Measurements from ENCODE around the gene SCAP. TPM values are rescaled to one million over a fixed set of nuclear protein-coding genes. Genes with fewer than 3 reads are reported as not detected.

SCAP gene
- total RNA-seq, 2 donors from 2014 or later, result 57.3 to 60.4 TPM

DNA sequence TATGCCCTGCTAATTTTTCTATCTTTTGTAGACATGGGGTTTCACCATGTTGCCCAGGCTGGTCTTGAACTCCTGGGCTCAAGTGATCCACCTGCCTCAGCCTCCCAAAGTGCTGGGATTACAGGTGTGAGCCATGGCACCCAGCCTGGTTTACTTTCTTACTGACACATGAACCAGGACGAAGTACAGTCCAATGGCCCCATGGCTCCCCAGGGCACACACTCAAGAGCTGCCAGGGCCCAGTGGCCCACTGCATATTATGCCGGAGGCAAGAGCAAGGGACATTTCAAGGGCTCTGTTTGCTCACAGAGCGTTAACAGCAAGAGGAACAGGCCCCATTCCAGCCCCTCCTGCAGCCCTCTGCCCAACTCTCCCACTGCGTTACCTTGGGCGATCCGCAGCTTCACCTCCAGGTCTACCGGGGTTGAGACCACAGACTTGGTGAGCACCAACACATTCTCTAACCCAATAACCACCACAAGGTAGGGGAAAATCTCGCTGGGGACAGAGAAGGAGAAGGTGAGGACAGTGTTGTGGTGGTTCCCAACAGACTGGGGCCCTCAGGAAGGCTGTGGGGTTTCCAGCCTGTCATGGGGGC, 52.1 kb downstream of the SCAP start:
- no peak for ATAC-seq (replicated peaks in 1 of 2)
- H3K27ac Mint-ChIP-seq, result peak overlapping the region; percentile 30
- no peak for DNase-seq
- H3K9me3 Mint-ChIP-seq, result no peaks in the 10 kb centered on the region
- no peak overlapping the region for H3K4me3 Mint-ChIP-seq
- H3K4me1 Mint-ChIP-seq (ENCODE audit: low read depth), result peaks cover 13% of the 10 kb centered on the region
- peaks cover 4% of the 10 kb centered on the region in 2 donors for H3K36me3 Mint-ChIP-seq (ENCODE audit: insufficient read depth in 2 of 2)
- no peaks in the 10 kb centered on the region for H3K27me3 Mint-ChIP-seq (ENCODE audit: low read depth)

DNA sequence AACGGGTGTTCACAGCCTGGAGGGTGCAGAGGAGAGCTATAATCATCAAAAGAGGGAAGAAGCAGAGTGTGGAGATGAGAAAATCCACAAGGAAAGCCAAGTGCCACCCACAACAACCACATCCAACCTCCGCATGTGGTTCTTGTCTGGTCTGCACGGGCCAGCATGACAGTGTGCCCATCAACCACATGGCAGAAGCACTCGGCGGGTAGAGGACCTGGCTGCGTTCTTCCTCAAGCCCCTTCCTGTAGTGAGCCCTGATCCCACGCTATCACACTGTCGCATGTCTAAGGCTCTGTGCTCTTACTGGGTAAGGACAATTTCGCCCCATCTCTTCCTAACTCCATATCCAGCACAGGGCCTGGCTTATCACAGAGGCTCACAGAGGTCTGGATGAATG, 53.0 kb downstream of the SCAP start:
- H3K4me3 Mint-ChIP-seq, result no peak overlapping the region
- ATAC-seq (replicated peaks in 1 of 2), result no peak
- H3K27ac Mint-ChIP-seq, result peak overlapping the region; percentile 61

DNA sequence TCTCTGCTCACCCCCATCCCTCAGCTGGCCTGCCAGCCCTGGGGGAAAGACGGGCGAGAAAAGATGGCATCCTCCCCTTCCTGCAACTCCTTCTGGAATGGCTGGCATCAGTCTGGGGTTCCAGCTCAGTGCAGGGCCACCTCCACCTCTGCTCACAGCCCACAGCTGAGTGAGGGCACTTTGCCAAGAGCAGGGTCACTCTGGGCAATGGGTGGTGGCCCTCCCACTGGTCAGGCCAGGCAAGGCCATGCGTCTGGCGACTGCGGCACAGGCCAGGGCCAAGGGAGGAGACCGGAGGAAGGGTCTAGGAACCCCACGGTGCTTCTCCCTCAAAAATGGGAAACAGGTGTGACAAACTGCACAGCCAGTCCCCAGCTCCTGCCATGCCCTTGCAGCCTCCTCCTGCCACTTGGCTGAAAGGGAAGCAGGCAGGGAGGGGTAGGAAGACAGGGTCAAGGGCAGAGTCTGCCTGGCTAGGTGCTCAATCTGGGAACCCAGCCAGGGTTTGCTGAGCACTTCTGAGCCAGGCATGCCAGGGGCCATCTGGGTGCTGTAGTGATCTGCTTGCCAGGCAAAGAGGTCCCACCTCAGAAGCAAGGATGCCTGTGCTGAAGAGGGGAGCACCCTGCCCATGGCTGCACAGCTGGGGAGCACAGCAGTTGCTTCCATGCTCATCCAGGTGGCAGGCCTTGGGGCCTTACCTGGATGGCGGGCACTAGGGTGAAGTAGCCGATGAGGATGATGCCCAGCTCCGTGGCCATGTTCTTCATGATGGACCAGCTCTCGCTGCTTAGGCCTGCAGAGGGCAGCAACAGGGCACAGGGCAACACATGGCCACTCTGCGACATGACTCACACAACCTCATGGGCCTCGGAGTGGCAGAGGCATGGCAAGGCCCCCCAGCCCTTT, 53.7 kb downstream of the SCAP start:
- H3K4me3 Mint-ChIP-seq, result peak overlapping the region; percentile 47 to 74
- DNase-seq, result peak; percentile 35 to 40
- H3K36me3 Mint-ChIP-seq (ENCODE audit: insufficient read depth in 2 of 2), result peaks cover 4% of the 10 kb centered on the region in 2 donors

More for the DNA sequence above, 53.0 kb downstream of the SCAP start:
- H3K27me3 Mint-ChIP-seq (ENCODE audit: low read depth), result no peaks in the 10 kb centered on the region
- H3K9me3 Mint-ChIP-seq, result no peaks in the 10 kb centered on the region
- DNase-seq, result no peak
- H3K4me1 Mint-ChIP-seq (ENCODE audit: low read depth), result peaks cover 13% of the 10 kb centered on the region
- H3K36me3 Mint-ChIP-seq (ENCODE audit: insufficient read depth in 2 of 2), result peaks cover 4% of the 10 kb centered on the region in 2 donors

DNA sequence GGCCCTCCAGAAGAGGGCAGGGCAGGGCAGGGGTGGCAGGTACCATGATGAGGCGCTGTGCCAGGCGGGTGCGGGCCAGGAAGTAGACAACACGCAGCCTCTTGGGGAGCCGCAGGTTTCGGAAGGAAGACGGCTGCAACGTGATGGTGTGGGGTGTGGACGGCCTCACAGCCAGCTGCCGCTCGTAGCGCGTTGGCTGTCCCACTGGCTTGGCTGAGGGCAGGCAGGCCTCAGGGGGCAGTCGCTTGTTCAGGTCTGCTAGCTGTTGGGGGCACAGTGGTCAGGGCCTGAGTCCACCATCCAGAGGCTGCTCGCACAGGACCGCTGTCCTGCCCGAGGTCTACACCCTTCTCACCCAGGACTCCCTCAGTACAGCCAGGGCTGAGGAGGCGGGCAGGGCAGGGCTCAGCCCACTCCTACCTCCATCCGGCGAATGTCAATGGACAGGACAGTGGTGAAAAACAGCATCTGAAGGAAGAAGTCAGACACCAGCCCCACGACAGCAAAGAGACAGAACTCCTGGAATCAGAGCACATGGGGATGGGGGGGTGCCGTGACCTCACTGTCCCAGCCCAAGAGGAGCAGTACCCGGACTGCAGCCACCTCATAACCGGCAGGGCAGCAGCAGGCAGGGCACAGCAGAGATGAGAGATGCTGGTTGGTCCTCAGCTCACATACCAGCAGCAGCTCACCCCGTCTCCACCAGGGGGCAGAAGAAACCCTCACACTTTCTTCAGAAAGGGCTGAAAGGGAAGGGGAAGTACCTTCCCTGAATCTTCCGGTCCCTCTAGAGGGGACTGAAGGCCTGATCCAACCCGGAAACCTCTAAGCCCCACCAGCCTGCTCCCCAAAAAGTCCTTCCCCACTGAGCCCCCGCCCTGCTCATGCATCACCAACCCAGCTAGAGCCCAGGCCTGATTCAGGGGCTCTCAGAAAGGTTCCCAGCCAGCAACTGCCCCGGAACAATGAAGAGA, 54.9 kb downstream of the SCAP start:
- ATAC-seq (replicated peaks in 1 of 2), result peak; percentile 87 to 90
- H3K4me1 Mint-ChIP-seq (ENCODE audit: low read depth), result peaks cover 13% of the 10 kb centered on the region
- H3K9me3 Mint-ChIP-seq, result no peaks in the 10 kb centered on the region
- peak overlapping the region; percentile 71 to 74 for H3K4me3 Mint-ChIP-seq
- no peaks in the 10 kb centered on the region for H3K27me3 Mint-ChIP-seq (ENCODE audit: low read depth)
- peak overlapping the region; percentile 99 for H3K27ac Mint-ChIP-seq
- H3K36me3 Mint-ChIP-seq (ENCODE audit: insufficient read depth in 2 of 2), result peaks cover 4 to 6% of the 10 kb centered on the region in 2 donors
- peak; percentile 91 to 94 for DNase-seq

More for the DNA sequence above, 53.7 kb downstream of the SCAP start:
- ATAC-seq (replicated peaks in 1 of 2), result peak in 1 of 2 donors; percentile 23
- Mint-ChIP-seq H3K27ac (peak overlapping the region; percentile 99), H3K27me3 (ENCODE audit: low read depth) (no peaks in the 10 kb centered on the region), H3K4me1 (ENCODE audit: low read depth) (peaks cover 13% of the 10 kb centered on the region), H3K9me3 (no peaks in the 10 kb centered on the region)

DNA sequence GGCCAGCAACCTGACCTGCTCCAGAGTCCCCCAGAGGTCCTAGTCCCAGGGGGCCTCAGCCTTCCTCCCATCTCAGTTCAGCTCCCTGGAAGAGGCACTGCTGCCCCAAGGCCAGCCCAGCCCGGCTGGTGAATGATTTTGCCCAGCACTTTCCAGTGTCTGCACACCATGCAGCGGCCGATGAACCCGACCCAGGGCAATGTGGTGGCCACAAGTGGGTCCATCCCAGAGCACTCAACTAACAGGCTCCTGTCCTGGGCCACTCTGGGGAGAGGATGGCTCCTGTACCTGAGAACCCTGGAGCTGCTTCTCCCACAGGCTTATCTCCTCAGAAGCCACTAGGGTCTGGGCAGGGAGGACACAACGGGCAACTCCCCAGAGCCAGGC, 55.7 kb downstream of the SCAP start:
- no peak overlapping the region for H3K4me3 Mint-ChIP-seq
- H3K27ac Mint-ChIP-seq, result no peak overlapping the region
- H3K27me3 Mint-ChIP-seq (ENCODE audit: low read depth), result no peaks in the 10 kb centered on the region
- DNase-seq, result no peak
- ATAC-seq (replicated peaks in 1 of 2), result no peak
- H3K4me1 Mint-ChIP-seq (ENCODE audit: low read depth), result peaks cover 13% of the 10 kb centered on the region
- no peaks in the 10 kb centered on the region for H3K9me3 Mint-ChIP-seq
- H3K36me3 Mint-ChIP-seq (ENCODE audit: insufficient read depth in 2 of 2), result peaks cover 3 to 8% of the 10 kb centered on the region in 2 donors

DNA sequence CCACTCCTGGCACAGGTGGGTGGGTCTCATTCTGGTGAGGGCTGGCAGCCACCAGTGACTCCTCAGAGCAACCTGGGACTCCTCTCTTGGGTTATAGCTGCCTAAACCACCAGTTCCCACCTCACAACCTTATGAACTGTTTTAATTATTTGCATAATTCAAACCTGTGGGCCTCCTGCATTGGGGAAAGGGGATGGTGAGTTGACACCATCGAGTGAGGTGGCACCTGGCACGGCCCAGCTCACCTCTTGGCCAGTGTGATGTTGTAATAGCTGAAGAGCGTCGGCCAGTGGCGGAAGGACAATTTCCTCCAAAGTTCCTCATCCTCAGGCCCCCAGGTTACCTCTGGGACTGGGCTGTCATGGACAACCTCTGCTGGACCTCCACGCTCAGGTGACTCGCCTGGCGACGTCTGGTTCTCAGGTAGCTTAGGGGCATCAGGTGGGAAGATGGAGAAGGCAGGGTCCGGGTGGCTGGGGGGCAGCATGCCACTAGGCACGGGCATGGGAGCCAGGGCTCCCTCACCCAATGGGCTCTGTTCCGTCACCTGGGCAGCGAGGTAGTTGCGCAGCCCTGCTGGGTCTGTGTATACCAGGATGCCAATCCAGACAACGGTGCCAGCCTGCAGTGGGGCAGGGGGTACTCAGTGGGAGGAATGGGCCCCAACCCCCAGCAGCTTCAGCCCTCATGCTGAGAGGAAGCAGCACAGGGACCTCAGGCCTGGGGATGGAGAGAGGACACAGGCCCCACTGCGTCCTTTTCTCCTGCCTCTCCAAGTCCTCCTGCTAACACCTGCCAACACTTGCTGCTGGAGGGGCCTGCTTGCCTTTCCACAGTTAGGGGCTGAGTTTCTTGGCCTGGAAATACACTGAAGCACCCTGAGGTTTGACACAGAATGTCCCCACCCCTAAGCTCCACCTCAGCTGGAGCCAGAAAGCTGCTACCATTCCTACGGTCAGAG, 56.4 kb downstream of the SCAP start:
- Mint-ChIP-seq H3K9me3 (no peaks in the 10 kb centered on the region), H3K4me1 (ENCODE audit: low read depth) (peaks cover 13% of the 10 kb centered on the region), H3K36me3 (ENCODE audit: insufficient read depth in 2 of 2) (peaks cover 2 to 9% of the 10 kb centered on the region in 2 donors), H3K27ac (no peak overlapping the region), H3K27me3 (ENCODE audit: low read depth) (no peaks in the 10 kb centered on the region), H3K4me3 (no peak overlapping the region)
- no peak for DNase-seq
- no peak for ATAC-seq (replicated peaks in 1 of 2)

DNA sequence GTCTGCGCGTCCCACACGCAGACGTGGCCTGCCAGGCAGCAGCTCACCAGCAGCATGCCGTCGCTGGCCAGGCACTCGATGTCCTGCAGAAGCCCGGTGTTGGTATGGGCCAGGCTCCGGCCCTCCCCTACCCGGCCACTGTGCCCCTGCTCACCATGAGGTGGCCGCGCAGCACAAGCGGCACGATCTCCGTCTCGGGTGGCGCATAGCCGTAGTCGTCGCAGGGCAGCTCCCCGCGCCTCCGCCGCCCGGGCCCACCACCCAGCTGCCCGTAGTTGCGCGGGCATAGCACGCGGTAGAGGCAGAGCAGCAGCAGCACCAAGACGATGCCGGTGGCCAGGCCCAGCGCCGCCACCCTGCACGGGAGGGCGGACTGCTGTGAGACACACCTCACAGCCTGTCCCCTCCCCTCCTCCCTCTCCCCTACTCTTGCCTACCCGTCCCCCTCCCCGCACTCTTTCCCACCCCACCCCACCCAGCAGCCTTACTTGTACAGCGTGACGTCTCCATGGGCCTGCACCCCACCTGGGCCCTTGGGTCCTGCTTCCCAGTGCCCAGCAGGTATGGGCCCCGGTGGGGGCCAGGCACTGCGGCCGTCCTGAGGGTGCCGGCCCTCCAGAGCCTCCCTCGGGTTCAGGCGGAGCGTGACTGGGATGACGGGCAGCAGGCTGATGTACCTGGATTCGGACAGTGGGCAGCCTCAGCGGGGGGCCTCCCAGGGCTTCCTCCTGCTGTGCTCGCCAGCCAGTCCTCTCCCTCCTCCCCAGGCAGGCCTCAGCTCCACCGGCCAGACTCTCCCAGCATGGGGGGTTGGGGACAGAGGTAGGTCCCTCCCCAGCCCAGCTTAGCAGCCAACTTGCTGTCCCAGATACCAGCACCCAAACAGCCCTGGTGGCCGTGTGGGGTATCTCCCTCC, 57.3 kb downstream of the SCAP start:
- Mint-ChIP-seq H3K4me1 (ENCODE audit: low read depth) (peaks cover 13% of the 10 kb centered on the region), H3K9me3 (no peaks in the 10 kb centered on the region), H3K4me3 (no peak overlapping the region), H3K27ac (no peak overlapping the region), H3K27me3 (ENCODE audit: low read depth) (no peaks in the 10 kb centered on the region), H3K36me3 (ENCODE audit: insufficient read depth in 2 of 2) (peaks cover 2 to 9% of the 10 kb centered on the region in 2 donors)
- no peak for DNase-seq
- no peak for ATAC-seq (replicated peaks in 1 of 2)

DNA sequence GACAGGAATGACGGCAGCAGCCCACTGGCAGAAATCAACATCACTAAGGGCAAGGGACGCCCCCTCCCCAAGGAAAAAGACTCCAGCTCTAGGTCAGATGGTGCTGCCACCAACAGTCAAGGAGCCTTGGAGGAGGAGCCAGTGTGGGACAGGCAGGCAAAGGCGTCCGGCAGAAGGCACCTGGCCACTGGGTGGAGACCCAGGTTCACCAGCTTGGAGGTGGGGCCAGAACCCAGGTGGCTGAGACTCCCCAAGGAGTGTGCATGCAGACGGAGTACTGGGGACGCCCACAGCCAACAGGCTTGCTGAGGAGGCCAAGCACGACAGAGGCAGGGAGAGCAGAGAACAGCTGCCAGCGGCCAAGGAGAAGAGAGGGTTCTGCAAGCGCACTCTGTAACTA, 59.7 kb downstream of the SCAP start:
- H3K36me3 Mint-ChIP-seq (ENCODE audit: insufficient read depth in 2 of 2), result peaks cover 2 to 11% of the 10 kb centered on the region in 2 donors
- H3K27ac Mint-ChIP-seq, result no peak overlapping the region
- no peak overlapping the region for H3K4me3 Mint-ChIP-seq

DNA sequence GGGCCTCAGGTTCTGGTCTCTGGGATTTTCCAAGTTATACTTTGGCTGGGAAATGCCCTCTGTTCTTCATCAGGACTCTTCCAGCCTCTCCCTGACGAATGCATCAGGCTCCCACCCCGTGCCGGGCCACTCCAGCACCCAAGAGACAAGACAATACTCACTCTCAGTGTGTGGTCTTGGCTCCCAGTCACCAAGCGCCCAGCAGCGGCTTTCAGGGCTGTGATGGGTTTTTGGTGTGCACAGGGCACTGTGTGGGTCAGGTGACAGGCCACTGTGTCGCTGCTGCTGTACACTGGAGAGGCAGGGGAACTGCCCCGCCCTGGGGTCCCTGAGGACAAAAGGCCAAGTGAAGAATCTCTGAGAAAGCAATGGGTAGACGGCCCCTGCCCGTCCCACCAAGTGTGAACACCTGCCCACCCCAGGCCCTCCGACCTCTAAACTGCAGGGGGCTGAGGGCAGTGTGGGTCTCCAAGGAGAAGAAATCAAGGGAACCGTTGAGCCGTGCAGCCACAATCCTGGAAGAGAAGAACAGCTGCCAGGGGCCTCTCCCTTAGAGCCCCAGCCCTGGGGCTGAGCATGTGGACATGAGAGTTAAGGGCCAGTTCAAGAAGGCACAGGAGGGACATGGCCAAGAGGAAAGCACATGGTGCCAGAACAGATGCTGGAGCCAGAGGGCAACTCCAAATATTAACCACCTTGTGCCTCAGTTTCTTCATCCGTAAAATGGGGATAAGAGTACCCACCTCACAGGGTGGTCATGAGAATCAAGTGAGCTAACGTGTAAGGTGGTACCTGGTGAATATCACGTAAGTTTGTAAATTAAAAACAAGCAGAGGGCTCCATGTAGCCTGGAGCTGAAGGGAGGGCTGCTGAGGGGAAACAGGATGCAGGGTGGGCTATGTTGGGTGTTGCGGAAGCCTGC, 60.8 kb downstream of the SCAP start:
- H3K9me3 Mint-ChIP-seq, result no peaks in the 10 kb centered on the region
- peaks cover 2 to 11% of the 10 kb centered on the region in 2 donors for H3K36me3 Mint-ChIP-seq (ENCODE audit: insufficient read depth in 2 of 2)

More for the DNA sequence above, 59.7 kb downstream of the SCAP start:
- ATAC-seq (replicated peaks in 1 of 2) (no peak), DNase-seq (no peak)
- Mint-ChIP-seq H3K4me1 (ENCODE audit: low read depth) (peaks cover 4% of the 10 kb centered on the region), H3K9me3 (no peaks in the 10 kb centered on the region), H3K27me3 (ENCODE audit: low read depth) (no peaks in the 10 kb centered on the region)

DNA sequence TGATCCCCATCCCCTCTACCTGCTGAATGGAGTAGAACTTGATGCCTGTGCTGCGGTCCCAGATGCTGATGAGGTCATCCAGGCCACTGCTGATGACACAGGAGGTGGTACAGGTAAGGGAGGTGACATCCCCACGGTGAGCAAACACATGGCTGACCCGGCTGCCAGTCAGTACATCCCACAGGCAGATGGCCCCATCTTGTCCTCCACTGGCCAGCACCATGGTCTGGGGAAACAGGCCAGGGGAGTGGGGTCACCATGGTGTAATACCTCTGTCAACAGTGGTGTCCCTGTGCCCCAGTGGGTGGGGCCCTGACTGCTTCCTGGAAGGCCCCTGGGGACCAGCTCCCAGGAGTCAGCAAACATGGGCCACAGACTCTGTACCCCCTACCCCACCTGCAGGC, 61.6 kb downstream of the SCAP start:
- Mint-ChIP-seq H3K9me3 (no peaks in the 10 kb centered on the region), H3K27me3 (ENCODE audit: low read depth) (no peaks in the 10 kb centered on the region), H3K27ac (no peak overlapping the region), H3K4me1 (ENCODE audit: low read depth) (no peaks in the 10 kb centered on the region), H3K36me3 (ENCODE audit: insufficient read depth in 2 of 2) (peaks cover 1 to 11% of the 10 kb centered on the region in 2 donors), H3K4me3 (no peak overlapping the region)
- DNase-seq (no peak), ATAC-seq (replicated peaks in 1 of 2) (no peak)

More for the DNA sequence above, 60.8 kb downstream of the SCAP start:
- H3K4me3 Mint-ChIP-seq, result no peak overlapping the region
- DNase-seq (no peak), ATAC-seq (replicated peaks in 1 of 2) (no peak)
- H3K27me3 Mint-ChIP-seq (ENCODE audit: low read depth), result no peaks in the 10 kb centered on the region
- H3K4me1 Mint-ChIP-seq (ENCODE audit: low read depth), result no peaks in the 10 kb centered on the region
- H3K27ac Mint-ChIP-seq, result peak overlapping the region; percentile 32
